H1 (cell line): ENCODE data around the gene MAGI2. TPM values are rescaled to one million over a fixed set of nuclear protein-coding genes. Genes with fewer than 3 reads are reported as not detected.

Experiments
- CTCF ChIA-PET: fragments of 300-600 bp; sonication (Branson Sonifier 250); formaldehyde crosslinking; loops from one replicate; lab custom pipeline; 2021; ENCODE audit not compliant: partially characterized antibody; lab: Charles Lee
- POLR2A ChIA-PET: fragments of 300-600 bp; sonication (Branson Sonifier 250); formaldehyde crosslinking; loops from one replicate; lab custom pipeline; 2021; ENCODE audit warnings: inconsistent platforms; ENCODE audit not compliant: partially characterized antibody; lab: Charles Lee
- DNase-seq, 2 experiments: peaks; one replicate each; pipeline versions ENCODE4 v3.0.0 to v3.0.0-alpha.2; 2010 to 2022; ENCODE audit warnings: low spot score in 2 of 2, low read depth in 1 of 2, mixed read lengths in 1 of 2
- FAIRE-seq: peaks from 2 replicates; lab custom pipeline; 2011; peaks lifted over from hg19 to GRCh38; lab: Jason Lieb, UNC
- H2AFZ ChIP-seq: 2 replicates; pipeline ENCODE4 v1.8.1; 2012; ENCODE audit warnings: low read length, inconsistent platforms
- H2AK5ac ChIP-seq: 2 replicates; pipeline ENCODE4 v1.6.1; 2013; ENCODE audit warnings: low read depth, low read length
- H2BK120ac ChIP-seq: replicated peaks from 2 replicates; pipeline ENCODE3; 2013; ENCODE audit warnings: low read depth, low read length, inconsistent platforms
- H2BK12ac ChIP-seq: 2 replicates; pipeline ENCODE4 v1.6.1; 2013; ENCODE audit warnings: low read depth, low read length
- H2BK15ac ChIP-seq: 2 replicates; pipeline ENCODE4 v1.6.1; 2013; ENCODE audit warnings: low read length
- H2BK20ac ChIP-seq: 2 replicates; pipeline ENCODE4 v1.6.1; 2013; ENCODE audit warnings: low read length
- H2BK5ac ChIP-seq: 2 replicates; pipeline ENCODE4 v1.6.1; 2013; ENCODE audit warnings: low read depth, low read length
- H3K14ac ChIP-seq: 2 replicates; pipeline ENCODE4 v1.6.1; 2013; ENCODE audit warnings: inconsistent platforms; ENCODE audit not compliant: insufficient read length
- H3K18ac ChIP-seq: 2 replicates; pipeline ENCODE4 v1.6.1; 2013; ENCODE audit warnings: low read length; ENCODE audit errors: extremely low read depth
- H3K23ac ChIP-seq: 2 replicates; pipeline ENCODE4 v1.6.1; 2013; ENCODE audit warnings: inconsistent platforms; ENCODE audit not compliant: insufficient read length
- H3K23me2 ChIP-seq: 2 replicates; pipeline ENCODE4 v1.6.1; 2013; ENCODE audit warnings: low read depth, low read length
- H3K27ac ChIP-seq: 2 replicates; pipeline ENCODE4 v1.6.1; 2011; ENCODE audit warnings: low read depth, low read length, inconsistent platforms
- H3K27me3 ChIP-seq, 4 experiments: replicated peaks in 1 of 4; 1 replicate in 1 of 4; 2 replicates in 3 of 4; pipeline versions ENCODE4 v1.6.1 to v1.8.1; 2011 to 2013; ENCODE audit warnings: low read length in 3 of 4, mild to moderate bottlenecking in 3 of 4, inconsistent platforms in 2 of 4, mixed read lengths in 2 of 4, moderate library complexity in 1 of 4; ENCODE audit not compliant: control insufficient read depth in 3 of 4, insufficient read depth in 3 of 4; ENCODE audit errors: extremely low read depth in 1 of 4
- H3K36me3 ChIP-seq, 4 experiments: 2 replicates each; pipeline versions ENCODE4 v1.6.1 to v1.8.1; 2011 to 2013; ENCODE audit warnings: mild to moderate bottlenecking in 4 of 4, low read length in 3 of 4, moderate library complexity in 2 of 4, control low read depth in 1 of 4, inconsistent platforms in 1 of 4; ENCODE audit not compliant: insufficient read depth in 4 of 4, control insufficient read depth in 2 of 4
- H3K4ac ChIP-seq: replicated peaks from 2 replicates; pipeline ENCODE3; 2013; ENCODE audit warnings: low read length, low read depth, mixed read lengths, inconsistent platforms; ENCODE audit not compliant: insufficient read length
- H3K4me1 ChIP-seq, 4 experiments: replicated peaks in 1 of 4; 1 replicate in 1 of 4; 2 replicates in 3 of 4; pipeline versions ENCODE4 v1.6.1 to v1.8.1; 2011 to 2013; ENCODE audit warnings: low read length in 3 of 4, inconsistent platforms in 2 of 4, mixed read lengths in 1 of 4; ENCODE audit not compliant: insufficient read depth in 4 of 4, control insufficient read depth in 3 of 4
- H3K4me2 ChIP-seq, 2 experiments: 2 replicates each; pipeline versions ENCODE4 v1.6.1 to v1.8.1; 2011 to 2013; ENCODE audit warnings: low read depth in 2 of 2, low read length in 2 of 2, control low read depth in 1 of 2, inconsistent platforms in 1 of 2, mild to moderate bottlenecking in 1 of 2; ENCODE audit not compliant: insufficient read depth in 1 of 2
- H3K4me3 ChIP-seq, 4 experiments: fragments of 200-600, 300-600 bp in 1 of 4; sonication (generic), shearing (Covaris generic), sonication (Bioruptor Twin) in 1 of 4; 2 replicates each; pipeline versions ENCODE4 v1.5.1 to v1.8.1; 2011 to 2016; ENCODE audit warnings: low read length in 4 of 4, low read depth in 3 of 4, control low read depth in 2 of 4, inconsistent platforms in 2 of 4, mild to moderate bottlenecking in 2 of 4, mixed read lengths in 1 of 4, moderate library complexity in 1 of 4; ENCODE audit not compliant: insufficient read depth in 2 of 4; ENCODE audit errors: extremely low read depth in 1 of 4
- H3K56ac ChIP-seq: replicated peaks from 2 replicates; pipeline ENCODE3; 2013; ENCODE audit warnings: low read depth, mild to moderate bottlenecking, mixed read lengths, low read length, inconsistent platforms; ENCODE audit not compliant: insufficient read length
- H3K79me1 ChIP-seq: 2 replicates; pipeline ENCODE4 v1.6.1; 2013; ENCODE audit warnings: low read depth, low read length, control low read depth
- H3K79me2 ChIP-seq, 2 experiments: 2 replicates each; pipeline versions ENCODE4 v1.6.1 to v1.8.1; 2012 to 2013; ENCODE audit warnings: low read length in 2 of 2, mild to moderate bottlenecking in 2 of 2, inconsistent platforms in 1 of 2; ENCODE audit not compliant: insufficient read depth in 2 of 2, control insufficient read depth in 1 of 2
- H3K9ac ChIP-seq, 4 experiments: replicated peaks in 1 of 4; 1 replicate in 1 of 4; 2 replicates in 3 of 4; pipeline versions ENCODE4 v1.6.1 to v1.8.1; 2011 to 2013; ENCODE audit warnings: low read depth in 3 of 4, low read length in 3 of 4, control low read depth in 2 of 4, mild to moderate bottlenecking in 2 of 4, moderate library complexity in 2 of 4, inconsistent platforms in 1 of 4; ENCODE audit errors: extremely low read depth in 1 of 4
- H3K9me3 ChIP-seq, 2 experiments: 2 replicates each; pipeline versions ENCODE4 v1.6.1 to v1.8.1; 2012 to 2013; ENCODE audit warnings: mild to moderate bottlenecking in 2 of 2, moderate library complexity in 2 of 2, control low read depth in 1 of 2, inconsistent platforms in 1 of 2, low read depth in 1 of 2, low read length in 1 of 2, mixed read lengths in 1 of 2; ENCODE audit not compliant: insufficient read depth in 2 of 2
- H4K20me1 ChIP-seq, 2 experiments: replicated peaks in 1 of 2; 2 replicates each; pipeline versions ENCODE3 to v1.8.1; 2011 to 2013; ENCODE audit warnings: inconsistent platforms in 2 of 2, low read length in 2 of 2, mild to moderate bottlenecking in 1 of 2; ENCODE audit not compliant: insufficient read depth in 2 of 2, control insufficient read depth in 1 of 2
- H4K5ac ChIP-seq: 2 replicates; pipeline ENCODE4 v1.6.1; 2013; ENCODE audit warnings: low read length, low read depth, mixed read lengths, inconsistent platforms; ENCODE audit not compliant: insufficient read length
- H4K8ac ChIP-seq: 2 replicates; pipeline ENCODE4 v1.8.0; 2013; ENCODE audit warnings: mild to moderate bottlenecking, moderate library complexity, low read length, inconsistent platforms; ENCODE audit not compliant: insufficient read depth; ENCODE audit errors: extremely low read depth
- H4K91ac ChIP-seq: replicated peaks from 2 replicates; pipeline ENCODE3; 2013; ENCODE audit warnings: low read length, mixed read lengths, inconsistent platforms; ENCODE audit not compliant: insufficient read length
- CEBPB ChIP-seq: IDR thresholded peaks from 2 replicates; pipeline ENCODE4 v1.6.1; 2012; ENCODE audit warnings: low read depth, low read length
- GABPA ChIP-seq: IDR thresholded peaks from 2 replicates; pipeline ENCODE4 v1.6.1; 2011; ENCODE audit warnings: mild to moderate bottlenecking, low read length, moderate library complexity, borderline replicate concordance; ENCODE audit not compliant: insufficient read depth
- POLR2A ChIP-seq, 2 experiments: IDR thresholded peaks; 1 replicate in 1 of 2; 2 replicates in 1 of 2; pipeline ENCODE4 v1.6.1; 2011; ENCODE audit warnings: low read depth in 2 of 2, low read length in 2 of 2, mild to moderate bottlenecking in 2 of 2; ENCODE audit errors: control extremely low read depth in 1 of 2
- POU5F1 ChIP-seq: IDR thresholded peaks from 2 replicates; pipeline ENCODE4 v1.6.1; 2011; ENCODE audit warnings: low read depth, mild to moderate bottlenecking, low read length, moderate library complexity
- RAD21 ChIP-seq, 2 experiments: IDR thresholded peaks in 1 of 2; conservative IDR thresholded peaks in 1 of 2; 2 replicates each; pipeline ENCODE4 v1.6.1; 2011; ENCODE audit warnings: low read depth in 2 of 2, low read length in 2 of 2, improper control_type of control experiment in 1 of 2, inconsistent platforms in 1 of 2, mild to moderate bottlenecking in 1 of 2, moderate library complexity in 1 of 2
- RFX5 ChIP-seq: IDR thresholded peaks from 2 replicates; pipeline ENCODE4 v1.6.1; 2011; ENCODE audit warnings: low read depth, low read length, improper control_type of control experiment, borderline replicate concordance
- SIRT6 ChIP-seq: IDR thresholded peaks from one replicate; pipeline ENCODE4 v1.7.1; 2012; ENCODE audit warnings: low read length, inconsistent platforms
- TCF12 ChIP-seq: IDR thresholded peaks from 2 replicates; pipeline ENCODE4 v1.6.1; 2011; ENCODE audit warnings: low read depth, mild to moderate bottlenecking, low read length
- WGBS, 2 experiments: shearing (Covaris generic) in 1 of 2; methylation state at CpG; one replicate each; pipeline versions ENCODE4 v1.1.6 to v1.1.7; 2013 to 2015; ENCODE audit warnings: low lambda C conversion rate in 2 of 2, mixed read lengths in 2 of 2, inconsistent platforms in 1 of 2, low coverage in 1 of 2, missing lambda C conversion rate in 1 of 2; ENCODE audit not compliant: insufficient replicate concordance in 2 of 2, insufficient coverage in 1 of 2, insufficient read length in 1 of 2; ENCODE audit errors: extremely low coverage in 1 of 2, missing lambda C conversion rate in 1 of 2; 5-methylcytosine and 5-hydroxymethylcytosine counted together
- polyA plus RNA-seq, 7 experiments: library from polyadenylated mRNA; depleted of rRNA in 3 of 7; stranded (reverse) in 5 of 7; unstranded in 2 of 7; fragments of >200 nt in 5 of 7; fragments of 200-250 nt in 2 of 7; gene quantifications; 1 replicate in 5 of 7; 2 replicates in 1 of 7; 4 replicates in 1 of 7; pipeline versions ENCODE4 v1.2.1 to v1.2.3, GENCODE V29; 2011 to 2013; ENCODE audit warnings: missing spikeins in 2 of 7, mixed read lengths in 2 of 7
- total RNA-seq: library from RNA; stranded (reverse); fragmentation: NEBNext Ultra II Directional; extraction: Animal tissue kit (Norgen Biotek cat#: 25700); gene quantifications from 2 replicates; pipeline ENCODE4 v1.2.1, GENCODE V29; 2021
- TF ChIP-seq, protein P1 (sequence below), 3 experiments: IDR thresholded peaks; 1 replicate in 2 of 3; 2 replicates in 1 of 3; pipeline versions ENCODE4 v1.5.1 to v1.6.1; 2011; ENCODE audit warnings: low read length in 3 of 3, mild to moderate bottlenecking in 3 of 3, inconsistent platforms in 2 of 3, low read depth in 1 of 3, moderate library complexity in 1 of 3; ENCODE audit not compliant: insufficient read depth in 1 of 3; ENCODE audit errors: control extremely low read depth in 1 of 3

MAGI2 gene
- total and polyA plus RNA-seq, 2 of the 8 experiments (the other 6 are each of a cell fraction or from before 2014, with no cell fraction given), result 6.0 to 27.3 TPM

GRCh38 chr7:78607099-78607498 is 846.4 kb downstream of the MAGI2 start:
- DNase-seq (peak; percentile 17 to 59), FAIRE-seq (peak; percentile 94)
- no peak overlapping the region for H2BK5ac ChIP-seq
- H3K27ac ChIP-seq, result no peak overlapping the region
- H3K79me1 ChIP-seq, result no peaks in the 10 kb centered on the region
- H4K5ac ChIP-seq, result no peak overlapping the region
- H2BK12ac ChIP-seq, result no peak overlapping the region
- H3K4me2 ChIP-seq, result no peak overlapping the region
- no peak overlapping the region for H2BK15ac ChIP-seq
- no peak overlapping the region for H2AK5ac ChIP-seq
- TF ChIP-seq GABPA (no peak), POLR2A (IDR thresholded peaks at IDR 0.05; ENCODE audit: control extremely low read depth in 1 of 2, low read depth in 2 of 2, low read length in 2 of 2) (no peak), RAD21 (IDR thresholded peaks at IDR 0.05 in 1 of 2, conservative IDR thresholded peaks at IDR 0.05 in 1 of 2; ENCODE audit: low read depth in 2 of 2, low read length in 2 of 2) (peak; percentile 76 to 82), CEBPB (no peak), SIRT6 (no peak), RFX5 (no peak), TCF12 (no peak), POU5F1 (no peak)
- TF ChIP-seq, protein P1, sequence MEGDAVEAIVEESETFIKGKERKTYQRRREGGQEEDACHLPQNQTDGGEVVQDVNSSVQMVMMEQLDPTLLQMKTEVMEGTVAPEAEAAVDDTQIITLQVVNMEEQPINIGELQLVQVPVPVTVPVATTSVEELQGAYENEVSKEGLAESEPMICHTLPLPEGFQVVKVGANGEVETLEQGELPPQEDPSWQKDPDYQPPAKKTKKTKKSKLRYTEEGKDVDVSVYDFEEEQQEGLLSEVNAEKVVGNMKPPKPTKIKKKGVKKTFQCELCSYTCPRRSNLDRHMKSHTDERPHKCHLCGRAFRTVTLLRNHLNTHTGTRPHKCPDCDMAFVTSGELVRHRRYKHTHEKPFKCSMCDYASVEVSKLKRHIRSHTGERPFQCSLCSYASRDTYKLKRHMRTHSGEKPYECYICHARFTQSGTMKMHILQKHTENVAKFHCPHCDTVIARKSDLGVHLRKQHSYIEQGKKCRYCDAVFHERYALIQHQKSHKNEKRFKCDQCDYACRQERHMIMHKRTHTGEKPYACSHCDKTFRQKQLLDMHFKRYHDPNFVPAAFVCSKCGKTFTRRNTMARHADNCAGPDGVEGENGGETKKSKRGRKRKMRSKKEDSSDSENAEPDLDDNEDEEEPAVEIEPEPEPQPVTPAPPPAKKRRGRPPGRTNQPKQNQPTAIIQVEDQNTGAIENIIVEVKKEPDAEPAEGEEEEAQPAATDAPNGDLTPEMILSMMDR (IDR thresholded peaks at IDR 0.05; ENCODE audit: control extremely low read depth in 1 of 3, insufficient read depth in 1 of 3, low read depth in 1 of 3, low read length in 3 of 3), result peak; percentile 30 to 68 (median 67)
- H3K56ac ChIP-seq, result no peak overlapping the region
- WGBS, 2 experiments, result 71% methylated on average over 5 of the region's 5 CpGs; no CpG with 5 or more reads in 1 of the 2 experiments
- H3K27me3 ChIP-seq, result no peaks in the 10 kb centered on the region
- no peak overlapping the region for H2AFZ ChIP-seq
- no peak overlapping the region for H3K9ac ChIP-seq
- H4K8ac ChIP-seq, result no peak overlapping the region
- H3K4ac ChIP-seq, result no peak overlapping the region
- no peak overlapping the region for H2BK20ac ChIP-seq
- no peak overlapping the region for H3K4me3 ChIP-seq
- no peak overlapping the region for H3K23ac ChIP-seq
- no peaks in the 10 kb centered on the region for H4K20me1 ChIP-seq
- CTCF ChIA-PET, result interaction anchor here (0.7 to 1.9 kb wide), 9 partner anchors 8 to 570 kb away, joined by 3 to 5 read pairs (median 4); no protein-coding TSS in a partner anchor
- H3K23me2 ChIP-seq, result no peaks in the 10 kb centered on the region
- H4K91ac ChIP-seq, result no peak overlapping the region
- H3K14ac ChIP-seq, result no peak overlapping the region
- POLR2A ChIA-PET, result no interaction called here
- no peaks in the 10 kb centered on the region for H3K79me2 ChIP-seq
- no peak overlapping the region for H2BK120ac ChIP-seq
- H3K9me3 ChIP-seq, result no peaks in the 10 kb centered on the region
- 0 out of 8 replicates have a peak, but pooled peaks cover 0 to 6% (median 0%) of the 10 kb centered on the region in 4 experiments for H3K36me3 ChIP-seq
- H3K18ac ChIP-seq, result no peak overlapping the region
- no peaks in the 10 kb centered on the region for H3K4me1 ChIP-seq
